Prostate gland (tissue), 2 donors: ENCODE data around the gene TMEM131.

Experiments used
- CTCF ChIP-seq, 4 experiments: fragments of 200-600 bp in 2 of 4; fragments of 450-650 bp in 2 of 4; sonication (generic) in 2 of 4; IDR thresholded peaks; 1 replicate in 3 of 4; 2 replicates in 1 of 4; pipeline ENCODE4 v1.5.1; 2016 to 2019; ENCODE audit warnings: antibody characterized with exemption in 4 of 4, mild to moderate bottlenecking in 2 of 4, moderate library complexity in 2 of 4
- POLR2A ChIP-seq: fragments of 450-650 bp; IDR thresholded peaks from one replicate; pipeline ENCODE4 v1.6.1; 2016; ENCODE audit warnings: antibody characterized with exemption, mild to moderate bottlenecking
- POLR2AphosphoS5 ChIP-seq: sonication (generic); formaldehyde crosslinking; IDR thresholded peaks from one replicate; pipeline ENCODE4 v1.6.1; 2017; ENCODE audit warnings: antibody characterized with exemption

DNA sequence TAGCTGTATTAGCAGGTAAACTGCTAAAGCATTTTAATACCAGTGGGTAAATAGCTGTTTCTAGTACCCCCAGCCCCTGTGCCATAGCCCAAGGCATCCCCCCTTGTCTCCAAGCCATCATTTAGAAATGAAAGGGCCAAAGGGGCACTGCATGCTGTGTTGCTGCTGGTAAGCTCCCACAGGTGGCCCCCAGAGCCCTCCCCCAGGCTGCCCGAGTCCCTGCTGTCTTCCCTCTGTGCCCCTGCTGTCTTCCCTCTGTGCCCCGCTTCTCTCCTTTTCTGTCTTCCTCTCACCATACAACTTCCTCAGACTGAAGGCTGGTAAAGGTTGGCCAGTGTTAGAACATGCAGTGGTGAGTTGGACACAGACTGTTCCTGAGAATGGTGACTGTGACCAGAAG lies 240.3 kb downstream of the TMEM131 start:
- TF ChIP-seq CTCF (IDR thresholded peaks at IDR 0.05) (no peak), POLR2A (no peak), POLR2AphosphoS5 (no peak)
